ENCODE results near the gene C11orf98. TPM values are rescaled to one million over a fixed set of nuclear protein-coding genes. Genes with fewer than 3 reads are reported as not detected.
"Not testable (repeated sequence)": the region's sequence is repeated elsewhere in the genome, so short reads cannot be mapped to it uniquely, and the experiment has no call there.

C11orf98 gene
- total RNA-seq, 1 donor from 2014 or later: 20.8 TPM

GRCh38 chr11:62650283-62650682 lies 14.7 kb downstream of the C11orf98 start:
- not testable (repeated sequence) for DNase-seq (ENCODE audit: low read depth)

DNA sequence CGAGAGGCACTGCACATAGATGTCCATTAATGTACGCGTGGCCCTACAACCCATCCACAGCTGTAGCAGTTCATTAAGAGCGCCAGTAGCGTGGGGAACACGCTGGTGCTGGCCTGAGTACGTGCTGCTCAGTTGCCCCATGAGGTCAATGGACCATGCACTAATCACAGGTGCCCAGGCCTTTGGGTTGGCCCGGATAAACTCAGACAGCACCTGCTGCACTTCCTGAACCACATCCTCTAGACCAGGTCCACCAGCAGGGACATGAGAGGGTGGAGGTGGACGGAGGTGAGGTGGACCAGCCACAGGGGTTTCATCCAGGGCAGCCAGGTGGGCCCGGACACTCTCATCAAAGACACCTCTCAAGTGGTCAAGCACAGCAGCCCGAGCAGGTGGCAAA lies 15.5 kb downstream of the C11orf98 start:
- no peak for DNase-seq (ENCODE audit: low read depth)

DNA sequence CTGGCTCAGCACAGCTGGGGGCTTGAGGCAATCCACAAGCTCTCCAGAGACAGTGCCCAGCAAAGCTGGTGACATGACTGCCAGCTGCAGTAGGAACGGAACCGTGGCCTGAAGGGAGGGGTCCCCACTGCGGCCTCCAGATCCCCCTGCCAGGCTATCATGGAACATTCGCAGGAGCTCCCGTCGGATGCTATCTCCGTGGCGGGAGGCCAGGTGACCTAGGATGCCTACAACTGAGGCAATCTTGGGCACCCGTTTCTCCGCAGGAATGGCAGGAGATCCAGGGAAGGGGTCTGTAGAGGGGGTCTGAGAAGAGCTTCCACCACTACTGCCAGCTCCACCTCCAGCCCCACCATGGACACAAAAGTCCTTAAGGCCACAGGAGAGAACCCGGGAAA lies 16.0 kb downstream of the C11orf98 start:
- no peak for DNase-seq (ENCODE audit: low read depth)

- no peak for DNase-seq (ENCODE audit: low read depth)
These were observed 16.6 kb downstream of the C11orf98 start for GRCh38 chr11:62648185-62648966.

DNA sequence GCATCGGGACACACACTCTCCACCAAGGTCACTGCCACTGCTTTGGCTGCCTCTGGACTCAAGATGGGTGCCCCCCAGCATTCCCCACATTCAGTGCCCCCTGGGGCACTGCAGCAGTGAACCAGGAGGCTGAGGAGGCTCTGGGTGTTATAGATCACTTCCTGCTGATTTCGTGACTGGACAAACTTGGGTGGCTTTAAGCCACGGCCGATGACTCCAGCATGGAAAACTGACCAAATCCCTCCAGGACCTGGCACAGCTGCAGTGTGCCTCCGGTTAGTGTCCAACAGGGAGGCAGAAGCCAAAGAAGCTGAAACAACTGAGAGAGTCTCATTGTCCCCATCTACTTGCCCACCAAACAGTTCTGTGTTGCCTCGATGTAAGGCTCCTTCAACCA lies 17.4 kb downstream of the C11orf98 start:
- DNase-seq (ENCODE audit: low read depth): no peak

- DNase-seq (ENCODE audit: low read depth): no peak
These were observed 18.0 kb downstream of the C11orf98 start for GRCh38 chr11:62646825-62647608.

- peak; percentile 88 for DNase-seq (ENCODE audit: low read depth)
These were observed 18.8 kb downstream of the C11orf98 start, which contains the start of gene GANAB for GRCh38 chr11:62645946-62646824. Gene GANAB, minus strand, starts transcription at chr11:62646613. Its CDS starts 14 bp downstream, at chr11:62646599.

DNA sequence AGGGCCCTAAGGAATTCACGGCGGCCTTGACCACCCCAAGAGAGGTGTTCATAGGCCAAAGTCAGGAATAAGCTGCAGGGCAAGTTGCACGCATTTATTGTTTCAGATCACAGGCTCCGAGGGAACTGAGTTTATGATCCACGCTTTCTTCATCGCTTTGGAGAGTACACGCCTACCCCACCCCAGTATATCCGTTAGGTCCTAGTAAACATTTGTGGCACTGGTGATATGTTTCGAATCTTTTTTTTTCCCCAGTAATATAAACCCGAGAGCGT lies 19.4 kb downstream of the C11orf98 start:
- DNase-seq (ENCODE audit: low read depth): no peak

- no peak for DNase-seq (ENCODE audit: low read depth)
These were observed 20.8 kb downstream of the C11orf98 start for GRCh38 chr11:62644220-62644619.

- no peak for DNase-seq (ENCODE audit: low read depth)
These were observed 32.5 kb downstream of the C11orf98 start for GRCh38 chr11:62632492-62632891.

DNA sequence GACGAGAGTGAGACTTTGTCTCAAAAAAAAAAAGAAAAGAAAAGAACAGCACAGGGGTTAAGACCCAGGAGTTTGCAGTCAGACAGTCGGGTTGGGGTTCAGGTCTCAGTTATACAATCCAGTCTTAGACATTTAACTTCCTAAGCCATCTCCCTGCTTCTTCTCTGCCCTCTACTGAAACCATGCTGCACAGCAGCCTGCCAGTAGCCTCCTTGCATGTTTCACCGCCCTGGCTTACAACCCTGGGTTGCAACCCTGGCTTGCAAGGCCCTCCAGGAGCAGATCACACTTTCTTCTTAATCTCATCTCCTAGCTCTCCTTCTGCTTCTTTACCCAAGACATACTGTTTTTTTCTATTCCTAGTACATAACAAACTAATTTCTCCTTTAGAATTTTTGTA lies 37.3 kb downstream of the C11orf98 start:
- no peak for DNase-seq (ENCODE audit: low read depth)

GRCh38 chr11:62622476-62623089 lies 42.4 kb downstream of the C11orf98 start:
- no peak for DNase-seq (ENCODE audit: low read depth)

- peak; percentile 96 for DNase-seq (ENCODE audit: low read depth)
These were observed 43.2 kb downstream of the C11orf98 start, which contains the start of gene B3GAT3 for GRCh38 chr11:62621567-62622470. Gene B3GAT3, minus strand, starts transcription at chr11:62621986. Its CDS starts 39 bp downstream, at chr11:62621947.

- no peak for DNase-seq (ENCODE audit: low read depth)
These were observed 43.9 kb downstream of the C11orf98 start for GRCh38 chr11:62621027-62621566.

DNA sequence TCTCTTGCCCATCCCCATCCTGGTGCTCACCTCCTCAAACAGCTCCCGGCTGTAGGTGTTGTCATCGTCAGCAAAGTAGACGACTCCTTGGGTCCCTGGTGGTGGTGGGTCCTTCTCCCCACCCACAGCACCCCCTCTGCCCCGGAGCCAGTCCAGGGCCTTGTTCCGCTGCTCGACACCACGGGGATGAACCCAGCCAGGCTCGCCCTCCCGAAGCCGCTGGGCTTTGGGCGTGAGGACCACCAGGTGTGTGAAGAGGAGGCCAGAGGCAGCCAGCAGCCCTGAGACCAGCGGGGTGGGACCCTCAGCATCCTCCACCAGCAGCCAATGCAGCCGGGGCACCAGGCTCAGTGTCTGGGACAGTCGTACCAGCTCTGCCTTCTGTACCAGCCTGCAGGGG lies 48.1 kb downstream of the C11orf98 start:
- not testable (repeated sequence) for DNase-seq (ENCODE audit: low read depth)

GRCh38 chr11:62615521-62615920 lies 49.5 kb downstream of the C11orf98 start:
- no peak for DNase-seq (ENCODE audit: low read depth)

- peak; percentile 53 for DNase-seq (ENCODE audit: low read depth)
These were observed 50.7 kb downstream of the C11orf98 start for GRCh38 chr11:62614275-62614674.

DNA sequence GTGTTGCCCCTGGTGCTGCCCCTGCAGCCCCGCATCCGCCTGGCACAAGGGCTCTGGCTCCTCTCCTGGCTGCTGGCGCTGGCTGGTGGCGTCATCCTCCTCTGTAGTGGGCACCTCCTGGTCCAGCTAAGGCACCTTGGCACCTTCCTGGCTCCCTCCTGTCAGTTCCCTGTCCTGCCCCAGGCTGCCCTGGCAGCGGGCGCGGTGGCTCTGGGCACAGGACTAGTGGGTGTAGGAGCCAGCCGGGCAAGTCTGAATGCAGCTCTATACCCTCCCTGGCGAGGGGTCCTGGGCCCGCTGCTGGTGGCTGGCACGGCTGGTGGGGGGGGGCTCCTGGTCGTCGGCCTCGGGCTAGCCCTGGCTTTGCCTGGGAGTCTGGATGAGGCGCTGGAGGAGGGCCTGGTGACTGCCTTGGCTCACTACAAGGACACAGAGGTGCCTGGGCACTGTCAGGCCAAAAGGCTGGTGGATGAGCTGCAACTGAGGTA lies 51.7 kb downstream of the C11orf98 start:
- no peak for DNase-seq (ENCODE audit: low read depth)

All from renal cortical epithelial cell (primary cell).